G401.6 (cell line): Measurements from ENCODE around the gene LRP3.
"Not testable (repeated sequence)": the region's sequence is repeated elsewhere in the genome, so short reads cannot be mapped to it uniquely, and the experiment has no call there.

Experiments
- FAIRE-seq: peaks from 2 replicates; lab custom pipeline; 2012; peaks lifted over from hg19 to GRCh38; lab: Jason Lieb, UNC

Gene LRP3

GRCh38 chr19:33202546-33203507, 8.7 kb downstream of the LRP3 start:
- no peak for FAIRE-seq

- FAIRE-seq, result no peak
Observed at GRCh38 chr19:33203529-33203928, 9.4 kb downstream of the LRP3 start.

- FAIRE-seq, result no peak
Observed at GRCh38 chr19:33204136-33204973, 10.2 kb downstream of the LRP3 start.

- no peak for FAIRE-seq
Observed at GRCh38 chr19:33205110-33205509, 11.0 kb downstream of the LRP3 start.

- FAIRE-seq, result no peak
Observed at GRCh38 chr19:33205531-33206260, 11.6 kb downstream of the LRP3 start.

GRCh38 chr19:33206261-33207039, 12.3 kb downstream of the LRP3 start:
- no peak for FAIRE-seq

- no peak for FAIRE-seq
Observed at GRCh38 chr19:33207040-33207620, 13.0 kb downstream of the LRP3 start.

- no peak for FAIRE-seq
Observed at GRCh38 chr19:33207903-33208302, 13.8 kb downstream of the LRP3 start.

- FAIRE-seq, result no peak
Observed at GRCh38 chr19:33208371-33208895, 14.3 kb downstream of the LRP3 start.

- no peak for FAIRE-seq
Observed at GRCh38 chr19:33208904-33209849, 15.0 kb downstream of the LRP3 start.

- FAIRE-seq, result not testable (repeated sequence)
Observed at GRCh38 chr19:33209850-33210230, 15.7 kb downstream of the LRP3 start.

- no peak for FAIRE-seq
Observed at GRCh38 chr19:33210266-33210940, 16.3 kb downstream of the LRP3 start.

- FAIRE-seq, result no peak
Observed at GRCh38 chr19:33211794-33212435, 17.8 kb downstream of the LRP3 start.

GRCh38 chr19:33212436-33213172, 18.5 kb downstream of the LRP3 start:
- no peak for FAIRE-seq

- no peak for FAIRE-seq
Observed at GRCh38 chr19:33214596-33214995, 20.5 kb downstream of the LRP3 start.

- no peak for FAIRE-seq
Observed at GRCh38 chr19:33215438-33216197, 21.5 kb downstream of the LRP3 start.

- FAIRE-seq, result no peak
Observed at GRCh38 chr19:33216198-33216830, 22.2 kb downstream of the LRP3 start.
